Stimulated activated CD4-positive, alpha-beta T cell treated with anti-CD3 and anti-CD28 coated beads, Interleukin-12 subunit alpha, Interleukin-12 subunit beta, amount 100 ng/mL, for 24 hours (primary cell): ENCODE data around the gene ANKRD52.
"Not testable (repeated sequence)": the region's sequence is repeated elsewhere in the genome, so short reads cannot be mapped to it uniquely, and the experiment has no call there.

Experiments used
- DNase-seq, 2 experiments: peaks; one replicate each; pipeline ENCODE4 v3.0.0-alpha.2; 2020; ENCODE audit warnings: low read depth in 2 of 2

Gene ANKRD52

DNA sequence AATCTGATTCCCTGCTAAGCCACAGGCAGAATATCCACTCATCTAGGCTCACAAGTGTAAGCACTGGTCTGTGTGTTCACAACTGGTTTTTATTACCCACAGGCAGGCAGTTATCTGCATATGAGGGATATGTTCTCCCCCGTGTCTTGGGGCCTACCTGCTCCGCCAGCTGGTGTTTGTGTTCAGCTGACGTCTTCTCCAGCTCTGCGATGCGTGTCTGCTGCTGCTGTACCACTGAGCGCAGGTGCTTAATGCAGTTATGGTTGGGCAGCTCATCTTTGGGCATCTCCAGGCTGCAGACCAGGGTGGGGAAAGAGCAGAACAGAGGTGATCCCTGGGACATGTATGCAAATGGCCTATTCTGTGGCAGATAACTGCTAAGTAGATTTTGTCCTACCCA is 50.2 kb downstream of the ANKRD52 start:
- no peak for DNase-seq

DNA sequence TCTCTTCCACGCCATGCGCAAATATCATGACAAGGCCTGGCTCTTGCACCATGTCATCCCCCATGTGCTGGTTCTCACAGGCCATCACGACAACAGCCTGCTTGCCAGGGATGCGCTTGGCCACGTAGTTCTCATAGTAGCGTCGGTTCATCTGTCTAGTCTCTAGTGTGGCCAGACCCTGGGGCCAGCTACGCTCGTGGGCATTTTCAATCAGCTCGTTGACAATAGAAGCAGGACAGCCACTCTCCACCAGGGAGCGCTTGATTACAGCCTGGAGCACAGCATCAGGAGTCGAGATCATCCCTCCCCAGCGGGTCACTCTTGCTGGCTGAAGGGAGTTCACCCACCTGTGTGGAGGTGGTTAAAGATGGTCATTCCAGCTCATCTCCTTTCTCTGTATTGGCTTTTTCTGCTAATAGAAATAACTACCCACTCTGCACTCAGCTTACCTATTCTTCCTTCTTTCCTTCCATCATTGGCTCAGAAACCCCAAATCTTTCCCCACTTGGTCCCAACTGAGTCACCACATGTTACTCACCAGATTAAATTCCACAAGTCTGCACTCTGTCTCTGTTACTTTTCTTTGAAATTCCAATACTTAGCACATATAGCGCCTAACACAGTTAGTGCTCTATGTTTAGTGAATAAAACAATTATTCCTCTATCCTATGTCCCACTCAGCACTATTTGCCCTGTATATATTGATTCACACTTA is 51.6 kb downstream of the ANKRD52 start:
- DNase-seq: peak in 1 of 2 experiments; percentile 24

DNA sequence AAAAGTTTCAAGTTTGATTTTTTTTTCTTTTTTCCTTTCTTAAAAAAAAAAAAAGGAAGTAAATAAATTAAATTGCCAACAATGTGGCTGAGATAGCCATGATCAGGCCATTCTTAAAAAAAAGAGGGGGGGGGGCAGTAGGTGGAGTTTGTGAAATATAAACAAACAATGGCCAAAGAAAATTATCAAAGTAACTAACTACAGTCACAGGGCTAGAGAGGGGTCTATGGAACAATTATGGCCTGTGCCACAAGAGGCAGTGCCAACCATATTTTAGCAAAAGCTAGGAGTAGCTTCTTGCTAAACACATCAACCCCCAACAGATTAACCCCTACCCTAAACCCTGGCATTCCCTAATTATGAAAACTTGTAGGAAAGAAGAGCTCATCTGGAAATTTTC is 52.7 kb downstream of the ANKRD52 start:
- DNase-seq: no peak

DNA sequence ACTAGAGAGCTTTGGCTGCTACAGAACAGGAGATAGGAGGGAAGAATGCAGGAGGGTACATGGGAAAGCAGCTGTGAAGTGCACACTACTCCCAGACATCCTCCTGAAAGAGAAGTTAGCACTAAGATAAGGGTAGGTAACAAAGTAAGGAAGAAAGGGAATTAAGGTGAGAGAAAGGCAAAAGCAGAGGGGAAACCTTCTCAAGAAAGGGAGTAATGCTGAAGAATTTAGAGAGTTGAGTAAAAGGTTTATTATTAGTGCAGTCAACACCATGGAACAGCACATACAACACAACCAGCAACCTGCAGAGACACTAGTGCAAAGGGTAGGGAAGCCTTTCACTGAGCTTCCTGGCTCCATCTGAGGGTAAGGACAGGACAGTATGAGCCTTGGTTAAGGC is 53.9 kb downstream of the ANKRD52 start:
- DNase-seq: no peak

DNA sequence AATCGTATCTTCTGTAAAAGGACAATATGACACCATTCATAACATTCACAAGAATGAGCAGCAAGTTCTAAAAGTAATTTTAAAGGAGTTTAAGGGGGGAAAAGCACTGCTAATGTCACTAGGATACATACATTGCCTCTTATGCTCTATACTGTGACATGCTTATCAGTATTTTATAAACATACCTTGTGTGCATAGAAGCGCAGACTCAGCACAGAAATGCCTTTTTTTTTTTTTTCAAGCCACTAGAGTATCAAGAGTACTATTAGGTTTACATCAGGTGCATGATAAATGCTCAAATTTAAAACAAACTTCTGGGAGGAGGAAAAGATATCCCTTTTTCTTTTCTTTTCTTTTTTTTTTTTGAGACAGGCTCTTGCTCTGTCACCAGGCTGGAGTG is 55.3 kb downstream of the ANKRD52 start:
- no peak for DNase-seq

DNA sequence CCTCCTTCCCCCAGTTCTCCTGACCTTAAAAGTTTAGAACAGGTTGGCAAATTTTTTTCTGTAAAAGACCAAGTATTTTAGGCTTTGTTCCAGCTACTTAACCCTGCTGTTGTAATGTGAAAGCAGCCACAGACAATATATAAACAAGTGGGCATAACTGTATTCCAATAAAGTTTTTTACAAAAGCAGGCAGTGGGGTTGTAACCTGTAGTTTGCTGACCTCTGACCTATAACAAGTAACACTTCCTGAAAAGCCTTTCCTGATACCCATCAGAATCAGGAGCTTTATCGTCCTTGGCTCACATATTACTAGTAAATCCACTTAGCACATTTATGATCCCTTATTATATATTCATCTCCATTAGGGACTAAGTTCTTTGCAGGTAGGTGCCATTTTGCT is 55.8 kb downstream of the ANKRD52 start:
- DNase-seq: no peak

DNA sequence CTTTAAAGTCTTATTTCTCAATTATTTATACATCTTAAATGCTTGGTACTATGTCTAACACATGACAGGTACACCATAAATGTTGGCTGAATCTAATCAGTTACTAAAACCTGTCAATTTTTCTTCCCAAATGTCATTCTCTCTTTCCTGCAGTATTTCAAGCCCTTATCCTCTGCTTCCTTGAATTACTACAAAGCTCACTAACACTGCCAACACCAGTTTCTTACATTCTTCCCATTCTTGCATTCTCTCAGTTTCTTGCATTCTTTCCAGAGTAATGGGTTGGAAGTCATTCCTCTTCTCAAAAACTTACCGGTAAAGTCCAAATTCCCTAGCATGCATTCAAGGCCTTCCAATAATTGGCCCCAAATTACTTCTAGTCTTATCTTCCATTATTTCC is 59.3 kb downstream of the ANKRD52 start:
- no peak for DNase-seq

DNA sequence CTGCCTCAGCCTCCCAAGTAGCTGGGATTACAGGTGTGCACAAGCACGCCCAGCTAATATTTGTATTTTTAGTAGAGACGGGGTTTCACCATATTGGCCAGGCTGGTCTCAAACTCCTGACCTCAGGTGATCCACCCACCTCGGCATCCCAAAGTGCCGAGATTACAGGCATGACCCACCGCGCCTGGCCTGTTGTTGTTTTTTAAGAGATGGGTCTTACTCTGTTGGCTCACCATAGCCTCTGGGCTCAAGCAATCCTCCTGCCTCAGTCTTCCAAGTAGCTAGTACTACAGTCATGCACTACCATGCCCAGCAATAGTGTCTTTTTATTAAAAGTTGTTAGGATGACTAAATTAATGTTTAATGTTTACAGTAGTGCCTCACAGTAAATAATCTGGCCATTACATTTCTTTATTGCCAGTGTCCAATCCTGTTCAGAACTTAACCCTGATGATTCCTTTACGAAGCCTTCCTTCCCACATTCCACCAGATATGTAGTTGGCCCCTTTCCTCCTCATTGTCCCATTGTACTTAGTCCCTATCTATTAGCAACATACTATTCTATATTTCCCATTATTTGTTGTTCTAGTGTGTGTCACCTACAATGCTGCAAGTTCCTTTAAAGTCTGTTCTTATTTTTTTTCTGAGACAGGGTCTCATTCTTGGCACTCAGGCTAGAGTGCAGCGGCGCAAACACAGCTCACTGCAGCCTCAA is 60.1 kb downstream of the ANKRD52 start:
- no peak for DNase-seq

DNA sequence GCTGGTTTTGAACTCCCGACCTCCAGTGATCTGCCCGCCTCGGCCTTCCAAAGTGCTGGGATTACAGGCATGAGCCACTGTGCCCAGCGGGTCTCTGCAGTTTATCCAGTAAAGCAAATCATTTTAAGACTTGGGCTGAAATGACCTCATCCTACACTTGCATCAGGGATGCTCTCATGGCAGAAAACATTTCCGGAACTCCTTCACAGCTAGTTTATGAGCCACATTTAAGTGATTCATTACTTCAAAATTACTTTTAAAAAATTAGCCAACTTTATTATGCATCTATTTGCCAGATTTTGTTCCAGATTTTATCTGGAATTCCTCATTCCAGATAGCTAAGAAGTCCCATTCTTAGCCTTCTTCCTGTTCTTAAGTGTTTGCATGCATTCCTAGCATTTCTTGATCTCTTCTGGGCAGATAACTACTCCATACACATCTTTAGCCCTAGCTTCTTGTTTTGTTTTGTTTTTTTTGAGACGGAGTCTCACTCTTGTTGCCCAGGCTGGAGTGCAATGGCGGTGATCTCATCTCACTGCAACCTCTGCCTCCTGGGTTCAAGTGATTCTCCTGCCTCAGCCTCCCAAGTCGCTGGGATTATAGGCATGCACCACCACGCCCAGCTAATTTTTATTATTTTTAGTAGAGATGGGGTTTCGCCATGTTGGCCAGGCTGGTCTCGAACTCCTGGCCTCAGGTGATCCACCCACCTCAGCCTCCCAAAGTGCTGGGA is 61.2 kb downstream of the ANKRD52 start:
- not testable (repeated sequence) for DNase-seq

DNA sequence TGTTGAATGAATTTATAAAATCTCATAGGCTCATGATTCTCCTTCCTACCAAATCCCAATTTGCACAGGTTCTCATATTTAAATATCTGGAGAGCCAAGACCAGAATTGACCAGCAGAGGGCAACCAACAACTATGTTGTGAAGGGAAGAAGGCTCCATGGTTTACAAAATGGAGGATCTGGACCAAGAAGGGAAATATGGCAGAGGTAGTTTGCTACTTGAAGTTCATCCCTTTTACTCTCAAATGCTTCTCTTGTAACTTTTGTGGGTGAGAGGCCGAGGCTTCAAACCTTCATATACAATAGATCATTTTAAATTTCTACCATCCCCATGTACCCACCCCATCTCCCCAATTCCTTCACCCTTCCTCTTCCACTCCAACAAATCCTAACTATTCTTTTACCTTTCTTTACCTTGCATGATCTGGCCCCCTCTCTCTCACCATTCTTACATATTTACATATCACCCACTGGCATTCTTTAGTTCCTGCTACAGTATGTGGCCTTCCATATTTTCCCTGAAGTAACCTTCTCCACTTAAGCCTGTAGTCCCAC is 65.1 kb downstream of the ANKRD52 start:
- DNase-seq: peak; percentile 31 to 69

DNA sequence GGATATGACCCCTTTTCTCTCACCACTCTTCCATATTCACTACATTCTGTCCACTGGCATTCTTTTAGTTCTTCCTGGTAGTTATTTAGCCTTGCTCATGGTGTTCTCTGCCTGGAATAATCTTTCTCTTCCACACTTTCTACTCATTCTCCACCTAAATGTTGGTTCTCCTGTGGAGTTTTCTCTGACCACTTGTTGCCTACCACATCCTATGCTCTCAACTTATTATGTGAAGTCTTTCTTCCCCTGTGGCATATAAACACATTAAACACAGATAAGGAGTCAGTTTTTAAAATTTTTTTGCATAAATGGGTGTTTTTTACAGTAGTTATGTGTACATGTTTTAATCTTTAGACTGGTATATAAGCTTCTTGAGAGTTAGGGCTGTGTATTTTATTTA is 65.6 kb downstream of the ANKRD52 start:
- no peak for DNase-seq

DNA sequence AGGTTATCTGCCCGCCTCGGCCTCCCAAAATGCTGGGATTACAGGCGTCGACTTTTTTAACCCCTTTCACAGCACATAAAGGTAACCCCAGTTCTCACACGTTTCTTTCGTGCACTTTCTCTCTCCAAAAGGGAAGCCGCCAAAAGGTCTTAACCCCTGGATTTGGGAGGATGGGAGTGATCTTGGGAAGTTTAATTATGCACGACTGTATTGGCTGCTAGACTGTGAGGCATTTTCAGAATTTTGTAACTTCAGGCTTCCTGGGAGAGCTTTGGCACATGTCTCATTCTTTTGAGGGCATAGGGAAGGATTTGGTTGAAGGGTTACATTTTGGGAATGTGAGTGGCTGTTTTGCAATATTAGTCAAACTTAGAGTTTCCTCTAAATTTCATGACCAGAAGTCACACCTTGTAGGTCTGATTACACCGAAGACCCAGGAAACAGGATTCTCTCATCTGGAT is 67.5 kb downstream of the ANKRD52 start:
- DNase-seq: no peak

DNA sequence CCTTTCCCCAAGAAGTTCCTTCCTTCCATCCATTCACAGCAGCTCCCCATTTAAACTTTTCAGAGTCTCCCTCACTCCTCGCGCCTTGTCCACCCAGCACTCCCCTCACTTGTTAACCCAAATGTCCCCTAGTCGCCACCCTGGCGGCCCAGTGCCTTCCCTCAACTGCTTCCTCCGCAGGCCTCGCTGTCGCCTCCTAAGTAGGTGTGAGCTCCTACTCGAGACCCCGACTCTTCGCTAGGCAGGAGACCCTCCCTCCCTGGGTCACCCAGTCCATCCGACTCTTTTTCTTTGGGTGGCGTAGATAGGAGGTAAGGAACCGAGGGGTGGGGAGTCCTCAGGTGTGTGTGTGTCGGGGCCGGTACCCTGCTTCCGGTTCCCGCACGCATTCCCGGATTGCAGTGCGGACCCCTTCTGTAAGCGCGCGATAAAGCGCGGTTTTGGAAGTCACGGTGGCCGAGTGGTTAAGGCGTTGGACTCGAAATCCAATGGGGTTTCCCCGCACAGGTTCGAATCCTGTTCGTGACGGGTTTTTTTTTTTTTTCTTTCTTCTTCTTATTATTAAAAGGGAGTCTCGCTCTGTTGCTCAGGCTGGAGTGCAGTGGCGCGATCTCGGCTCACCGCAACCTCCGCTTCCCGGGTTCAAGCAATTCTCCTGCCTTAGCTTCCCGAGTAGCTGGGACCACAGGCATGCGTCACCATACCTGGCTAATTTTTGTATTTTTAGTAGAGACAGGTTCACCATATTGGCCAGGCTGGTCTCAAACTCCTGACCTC is 68.1 kb downstream of the ANKRD52 start:
- peak; percentile 93 to 94 for DNase-seq

DNA sequence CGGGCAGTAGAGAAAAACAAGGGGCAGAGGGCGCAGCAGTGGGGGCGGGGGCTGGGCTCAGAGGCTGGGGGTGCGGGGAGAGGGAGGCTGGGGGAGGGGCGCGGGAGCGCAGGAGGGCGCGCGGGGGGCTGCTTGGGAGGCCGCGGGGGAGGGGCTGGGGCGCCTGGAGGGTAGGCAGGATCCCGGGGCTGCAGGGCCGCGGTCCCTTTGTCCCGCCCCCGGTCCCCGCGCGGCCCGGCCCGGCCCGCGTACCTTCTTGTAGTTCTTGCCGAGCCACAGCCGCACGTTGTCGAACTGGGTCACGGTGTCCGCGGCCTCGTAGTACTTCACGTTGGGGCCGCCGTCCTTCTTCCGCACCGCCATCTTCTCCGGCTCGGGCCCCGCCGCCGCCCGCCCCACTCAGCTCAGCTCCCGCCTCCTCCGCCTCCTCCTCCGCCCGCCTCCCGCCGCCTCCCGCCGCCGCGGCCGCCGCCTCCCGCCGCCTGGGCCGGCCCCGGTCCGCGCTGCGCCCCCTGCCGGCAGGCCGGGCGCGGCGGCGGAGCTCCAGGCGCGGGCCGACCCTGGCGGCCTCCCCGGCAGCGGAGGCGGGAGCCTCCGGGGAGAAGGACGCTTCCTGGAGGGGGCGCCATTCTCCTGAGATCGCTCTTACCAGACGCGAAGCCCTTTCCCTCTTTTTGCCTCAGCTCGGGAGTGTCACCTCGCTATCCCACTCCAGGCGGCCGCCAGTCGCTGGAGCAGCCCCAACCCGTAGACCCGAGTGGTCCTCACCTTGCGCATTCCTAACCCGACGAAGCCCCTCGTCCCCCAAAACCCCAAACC is 68.9 kb downstream of the ANKRD52 start, which contains the start of gene SMARCC2:
TSS of gene SMARCC2 (minus strand) at position 385 of the 819 bp plus-strand sequence. CDS start at position 363, 22 bp downstream.
- DNase-seq: peak; percentile 71 to 75

DNA sequence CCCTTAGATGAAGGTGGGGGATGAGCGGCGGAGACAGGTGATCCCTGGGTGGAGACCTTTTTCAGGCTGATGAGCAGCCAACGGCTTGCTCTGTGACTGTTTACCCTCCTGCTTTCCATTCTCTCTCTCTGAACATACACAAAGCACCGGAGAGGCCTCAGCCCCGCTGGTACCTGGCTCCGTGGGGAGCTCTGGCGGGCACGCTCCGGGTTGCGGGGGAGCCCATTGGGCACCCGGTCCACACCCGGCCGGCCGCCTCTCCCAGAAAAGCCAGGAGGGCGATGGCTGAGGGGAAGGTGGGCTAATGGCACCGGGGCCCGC is 69.4 kb downstream of the ANKRD52 start:
- peak in 1 of 2 experiments; percentile 4 for DNase-seq

DNA sequence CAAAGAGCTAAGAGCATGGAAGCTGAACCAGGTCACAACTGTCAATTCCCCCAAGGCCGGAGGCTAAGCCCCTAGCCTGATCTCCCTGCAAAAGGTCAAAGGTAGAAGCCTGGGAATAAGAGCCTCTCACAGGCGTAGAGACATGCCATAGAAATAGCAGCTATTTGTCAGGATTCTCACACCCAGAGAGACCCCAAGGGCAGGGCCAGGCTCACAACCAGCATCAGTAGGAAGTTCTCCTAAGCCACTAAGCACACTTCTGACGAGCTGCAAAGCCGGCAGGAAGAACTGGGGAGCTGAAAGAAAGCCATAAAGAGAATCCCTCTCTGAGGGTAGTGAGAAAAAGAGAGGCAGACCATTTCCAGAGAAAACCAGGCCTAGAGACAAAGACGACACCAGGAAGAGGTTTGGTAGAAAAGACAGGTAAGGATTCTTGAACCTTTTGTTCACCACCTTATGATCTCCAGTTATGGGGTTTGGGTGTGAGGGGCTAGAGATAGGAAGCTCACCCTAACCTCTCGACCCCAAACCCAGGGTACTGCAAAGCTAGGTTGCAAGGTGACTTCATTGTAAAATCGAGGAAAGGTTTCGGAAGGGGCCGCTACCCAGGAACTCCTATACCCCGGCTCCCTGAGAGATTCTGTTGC is 69.9 kb downstream of the ANKRD52 start:
- DNase-seq: no peak
